H9 (cell line): Measurements from ENCODE around the gene PLA2G2F. TPM values are rescaled to one million over a fixed set of nuclear protein-coding genes. Genes with fewer than 3 reads are reported as not detected.

ENCODE experiments used
- DNase-seq: peaks from one replicate; pipeline ENCODE4 v3.0.0-alpha.2; 2017
- H2AFZ ChIP-seq: one replicate; pipeline ENCODE4 v1.6.1; 2013; ENCODE audit warnings: mild to moderate bottlenecking, low read length, control low read depth, moderate library complexity
- H2AK5ac ChIP-seq: 2 replicates; pipeline ENCODE4 v1.6.1; 2013; ENCODE audit warnings: low read length, control low read depth, mixed read lengths; ENCODE audit not compliant: insufficient read length
- H2BK120ac ChIP-seq: one replicate; pipeline ENCODE4 v1.6.1; 2013; ENCODE audit warnings: low read depth, mild to moderate bottlenecking, low read length, control low read depth, inconsistent platforms; ENCODE audit not compliant: poor library complexity, severe bottlenecking
- H2BK12ac ChIP-seq: 2 replicates; pipeline ENCODE4 v1.6.1; 2013; ENCODE audit warnings: low read length, control low read depth, mixed read lengths, low read depth; ENCODE audit not compliant: insufficient read length
- H2BK15ac ChIP-seq: 2 replicates; pipeline ENCODE4 v1.6.1; 2013; ENCODE audit warnings: low read depth, low read length, control low read depth
- H2BK20ac ChIP-seq: one replicate; pipeline ENCODE4 v1.6.1; 2013; ENCODE audit warnings: low read depth, mild to moderate bottlenecking, low read length, control low read depth, inconsistent platforms; ENCODE audit not compliant: poor library complexity, severe bottlenecking
- H2BK5ac ChIP-seq: 2 replicates; pipeline ENCODE4 v1.6.1; 2013; ENCODE audit warnings: low read length, control low read depth, mixed read lengths; ENCODE audit not compliant: insufficient read length
- H3K14ac ChIP-seq: 2 replicates; pipeline ENCODE4 v1.6.1; 2013; ENCODE audit warnings: low read length, control low read depth; ENCODE audit not compliant: insufficient read depth
- H3K18ac ChIP-seq: 2 replicates; pipeline ENCODE4 v1.6.1; 2013; ENCODE audit warnings: low read depth, mild to moderate bottlenecking, mixed read lengths, low read length, control low read depth; ENCODE audit not compliant: insufficient read length
- H3K23ac ChIP-seq: 2 replicates; pipeline ENCODE4 v1.6.1; 2013; ENCODE audit warnings: low read length, control low read depth, mixed read lengths, low read depth; ENCODE audit not compliant: insufficient read length
- H3K23me2 ChIP-seq: 2 replicates; pipeline ENCODE4 v1.6.1; 2013; ENCODE audit warnings: low read depth, mild to moderate bottlenecking, mixed read lengths, low read length, control low read depth; ENCODE audit not compliant: insufficient read length, poor library complexity, severe bottlenecking
- H3K27ac ChIP-seq: 2 replicates; pipeline ENCODE4 v1.5.1; 2013; ENCODE audit warnings: low read length, control low read depth, mixed read lengths, low read depth; ENCODE audit not compliant: insufficient read length
- H3K27me3 ChIP-seq: 2 replicates; pipeline ENCODE4 v1.6.1; 2013; ENCODE audit warnings: low read length, control low read depth, inconsistent platforms; ENCODE audit not compliant: insufficient read depth
- H3K4ac ChIP-seq: 2 replicates; pipeline ENCODE4 v1.6.1; 2013; ENCODE audit warnings: low read depth, mild to moderate bottlenecking, control low read depth, inconsistent platforms, low read length, moderate library complexity
- H3K4me1 ChIP-seq: 2 replicates; pipeline ENCODE4 v1.6.1; 2013; ENCODE audit warnings: low read length, control low read depth, inconsistent platforms; ENCODE audit not compliant: insufficient read depth
- H3K4me2 ChIP-seq: 2 replicates; pipeline ENCODE4 v1.6.1; 2013; ENCODE audit warnings: low read length, control low read depth, mixed read lengths; ENCODE audit not compliant: insufficient read length, insufficient read depth
- H3K56ac ChIP-seq: 2 replicates; pipeline ENCODE4 v1.6.1; 2013; ENCODE audit warnings: low read depth, mild to moderate bottlenecking, mixed read lengths, low read length, control low read depth; ENCODE audit not compliant: insufficient read length
- H3K79me1 ChIP-seq: 2 replicates; pipeline ENCODE4 v1.6.1; 2013; ENCODE audit warnings: low read depth, mild to moderate bottlenecking, moderate library complexity, low read length, control low read depth, inconsistent platforms; ENCODE audit not compliant: insufficient read depth, poor library complexity, severe bottlenecking
- H3K79me2 ChIP-seq: 2 replicates; pipeline ENCODE4 v1.6.1; 2013; ENCODE audit warnings: low read length, control low read depth, inconsistent platforms; ENCODE audit not compliant: insufficient read depth
- H3K9ac ChIP-seq: 2 replicates; pipeline ENCODE4 v1.6.1; 2013; ENCODE audit warnings: low read length, control low read depth, mixed read lengths; ENCODE audit not compliant: insufficient read length; ENCODE audit errors: extremely low read depth
- H3K9me3 ChIP-seq: one replicate; pipeline ENCODE4 v1.6.1; 2013; ENCODE audit warnings: low read depth, low read length, inconsistent platforms; ENCODE audit not compliant: control insufficient read depth
- H3T11ph ChIP-seq: one replicate; pipeline ENCODE4 v1.6.1; 2013; ENCODE audit warnings: mild to moderate bottlenecking, low read length, control low read depth, inconsistent platforms
- H4K20me1 ChIP-seq: one replicate; pipeline ENCODE4 v1.6.1; 2013; ENCODE audit not compliant: control insufficient read depth, insufficient read length, insufficient read depth
- H4K5ac ChIP-seq: 2 replicates; pipeline ENCODE4 v1.6.1; 2013; ENCODE audit warnings: low read depth, mild to moderate bottlenecking, mixed read lengths, low read length, control low read depth; ENCODE audit not compliant: insufficient read length
- H4K8ac ChIP-seq: replicated peaks from 2 replicates; pipeline ENCODE4 v1.6.1; 2013; ENCODE audit warnings: low read length, control low read depth, mixed read lengths, low read depth; ENCODE audit not compliant: insufficient read length
- H4K91ac ChIP-seq: 2 replicates; pipeline ENCODE4 v1.6.1; 2013; ENCODE audit warnings: low read depth, mild to moderate bottlenecking, moderate library complexity, mixed read lengths, low read length, control low read depth; ENCODE audit not compliant: insufficient read length
- H3K27ac Mint-ChIP-seq, 3 experiments: 2 replicates in 2 of 3; 3 replicates in 1 of 3; pipeline ENCODE4 v1.8.0; 2020 to 2021; ENCODE audit warnings: mixed read lengths in 3 of 3, mild to moderate bottlenecking in 1 of 3, moderate library complexity in 1 of 3
- H3K27me3 Mint-ChIP-seq: 2 replicates; pipeline ENCODE4 v1.8.0; 2021; ENCODE audit warnings: low read depth, mild to moderate bottlenecking, moderate library complexity, mixed read lengths
- H3K36me3 Mint-ChIP-seq, 3 experiments: 2 replicates in 2 of 3; 3 replicates in 1 of 3; pipeline ENCODE4 v1.8.0; 2020 to 2021; ENCODE audit warnings: low read depth in 3 of 3, mixed read lengths in 3 of 3; ENCODE audit not compliant: insufficient read depth in 1 of 3
- H3K4me1 Mint-ChIP-seq, 2 experiments: 2 replicates each; pipeline ENCODE4 v1.8.0; 2020; ENCODE audit warnings: mixed read lengths in 2 of 2
- H3K4me3 Mint-ChIP-seq, 2 experiments: 2 replicates in 1 of 2; 3 replicates in 1 of 2; pipeline ENCODE4 v1.8.0; 2020 to 2021; ENCODE audit warnings: mild to moderate bottlenecking in 2 of 2, mixed read lengths in 2 of 2, moderate library complexity in 1 of 2
- H3K9me3 Mint-ChIP-seq, 2 experiments: 2 replicates in 1 of 2; 3 replicates in 1 of 2; pipeline ENCODE4 v1.8.0; 2020; ENCODE audit warnings: mild to moderate bottlenecking in 2 of 2, mixed read lengths in 2 of 2, moderate library complexity in 1 of 2
- WGBS: extraction: QIAGEN DNeasy Blood & Tissue Kit; methylation state at CpG from one replicate; pipeline ENCODE4 v1.1.7; 2013; ENCODE audit warnings: missing lambda C conversion rate, low lambda C conversion rate, mixed read lengths; ENCODE audit not compliant: insufficient read length; ENCODE audit errors: extremely low coverage; 5-methylcytosine and 5-hydroxymethylcytosine counted together
- total RNA-seq: library from RNA; stranded (reverse); gene quantifications from 2 replicates; pipeline ENCODE4 v1.2.1, GENCODE V29; 2021
- TF ChIP-seq, protein P1 (sequence below): fragments of 200-600 bp; sonication (generic); conservative IDR thresholded peaks from 3 replicates; pipeline ENCODE4 v1.8.0; 2021; ENCODE audit warnings: antibody characterized with exemption, mild to moderate bottlenecking

PLA2G2F gene
- total RNA-seq, 1 experiment from 2014 or later = not detected

DNA sequence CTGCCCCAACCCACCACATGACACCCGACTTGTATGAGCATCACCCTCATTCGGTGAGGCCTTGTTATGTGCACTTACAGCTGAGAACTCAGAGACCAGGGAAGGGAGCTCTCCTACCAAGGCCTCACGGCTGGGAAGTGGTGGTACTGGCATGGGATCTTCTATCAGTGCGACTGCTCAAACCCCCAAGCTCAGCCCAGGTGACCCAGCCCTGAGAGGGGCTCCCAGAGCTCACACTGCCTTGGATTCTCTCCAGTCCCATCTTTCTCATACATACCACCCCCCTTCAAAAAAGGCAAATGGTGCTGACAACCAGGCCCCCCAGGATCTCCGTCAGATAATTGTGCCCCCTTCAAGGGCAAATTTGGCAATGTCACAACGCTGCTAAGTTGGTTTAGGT, 777 bp upstream of the PLA2G2F start:
- Histone ChIP-seq H2BK12ac (no peak overlapping the region), H4K5ac (no peak overlapping the region), H3K79me1 (no peaks in the 10 kb centered on the region), H3K23ac (no peak overlapping the region), H3T11ph (no peak overlapping the region), H3K79me2 (no peaks in the 10 kb centered on the region), H2BK15ac (no peak overlapping the region), H3K4me2 (no peak overlapping the region), H3K18ac (no peak overlapping the region), H3K14ac (no peak overlapping the region), H4K91ac (no peak overlapping the region), H3K56ac (no peak overlapping the region), H2BK20ac (no peak overlapping the region), H2BK120ac (no peak overlapping the region), H3K4ac (no peak overlapping the region), H4K20me1 (no peaks in the 10 kb centered on the region), H3K27me3 (no peaks in the 10 kb centered on the region), H3K4me1 (no peaks in the 10 kb centered on the region), H4K8ac (no peak overlapping the region), H3K9ac (no peak overlapping the region), H3K27ac (no peak overlapping the region), H2AFZ (no peak overlapping the region), H2BK5ac (no peak overlapping the region), H3K23me2 (no peaks in the 10 kb centered on the region), H3K9me3 (no peaks in the 10 kb centered on the region), H2AK5ac (no peak overlapping the region)
- Mint-ChIP-seq H3K4me3 (no peak overlapping the region), H3K27ac (no peak overlapping the region), H3K4me1 (peaks cover 0 to 4% of the 10 kb centered on the region in 2 experiments; a peak in 1 of 4 replicates), H3K9me3 (no peaks in the 10 kb centered on the region; a peak in 1 of 5 replicates), H3K27me3 (peaks cover 5% of the 10 kb centered on the region), H3K36me3 (no peaks in the 10 kb centered on the region)
- no CpG with 5 or more reads among the region's 6 CpGs for WGBS
- no peak for DNase-seq
- TF ChIP-seq, protein P1, sequence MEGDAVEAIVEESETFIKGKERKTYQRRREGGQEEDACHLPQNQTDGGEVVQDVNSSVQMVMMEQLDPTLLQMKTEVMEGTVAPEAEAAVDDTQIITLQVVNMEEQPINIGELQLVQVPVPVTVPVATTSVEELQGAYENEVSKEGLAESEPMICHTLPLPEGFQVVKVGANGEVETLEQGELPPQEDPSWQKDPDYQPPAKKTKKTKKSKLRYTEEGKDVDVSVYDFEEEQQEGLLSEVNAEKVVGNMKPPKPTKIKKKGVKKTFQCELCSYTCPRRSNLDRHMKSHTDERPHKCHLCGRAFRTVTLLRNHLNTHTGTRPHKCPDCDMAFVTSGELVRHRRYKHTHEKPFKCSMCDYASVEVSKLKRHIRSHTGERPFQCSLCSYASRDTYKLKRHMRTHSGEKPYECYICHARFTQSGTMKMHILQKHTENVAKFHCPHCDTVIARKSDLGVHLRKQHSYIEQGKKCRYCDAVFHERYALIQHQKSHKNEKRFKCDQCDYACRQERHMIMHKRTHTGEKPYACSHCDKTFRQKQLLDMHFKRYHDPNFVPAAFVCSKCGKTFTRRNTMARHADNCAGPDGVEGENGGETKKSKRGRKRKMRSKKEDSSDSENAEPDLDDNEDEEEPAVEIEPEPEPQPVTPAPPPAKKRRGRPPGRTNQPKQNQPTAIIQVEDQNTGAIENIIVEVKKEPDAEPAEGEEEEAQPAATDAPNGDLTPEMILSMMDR = no peak
